ENCODE measurements around the gene TTYH2.
A peak's percentile ranks its signal among the peaks of the same experiment; 100 is the strongest.

The TTYH2 gene

DNA sequence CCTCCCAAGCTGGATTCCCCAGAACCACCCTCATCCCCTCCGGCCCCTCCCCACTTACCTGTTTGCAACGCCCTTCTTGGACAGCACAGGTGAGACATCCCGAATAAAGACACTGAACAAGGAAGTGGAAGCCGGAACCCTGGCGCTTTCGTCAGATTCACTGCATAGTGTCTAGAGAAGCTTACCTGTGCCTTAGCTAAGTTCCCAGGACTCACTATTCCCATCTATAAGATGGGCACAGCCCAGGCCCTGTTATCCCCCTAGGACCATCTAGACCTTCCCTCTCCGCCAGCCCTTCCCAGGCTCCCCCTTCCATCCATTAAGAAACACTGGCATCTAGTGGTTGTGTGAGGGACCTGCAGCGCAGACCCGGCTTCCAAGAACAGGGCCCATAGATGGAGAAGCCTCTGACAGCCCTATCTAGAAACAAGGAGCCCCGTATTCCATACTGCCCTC, 36.8 kb upstream of the TTYH2 start:
- TF ChIP-seq, protein P1, sequence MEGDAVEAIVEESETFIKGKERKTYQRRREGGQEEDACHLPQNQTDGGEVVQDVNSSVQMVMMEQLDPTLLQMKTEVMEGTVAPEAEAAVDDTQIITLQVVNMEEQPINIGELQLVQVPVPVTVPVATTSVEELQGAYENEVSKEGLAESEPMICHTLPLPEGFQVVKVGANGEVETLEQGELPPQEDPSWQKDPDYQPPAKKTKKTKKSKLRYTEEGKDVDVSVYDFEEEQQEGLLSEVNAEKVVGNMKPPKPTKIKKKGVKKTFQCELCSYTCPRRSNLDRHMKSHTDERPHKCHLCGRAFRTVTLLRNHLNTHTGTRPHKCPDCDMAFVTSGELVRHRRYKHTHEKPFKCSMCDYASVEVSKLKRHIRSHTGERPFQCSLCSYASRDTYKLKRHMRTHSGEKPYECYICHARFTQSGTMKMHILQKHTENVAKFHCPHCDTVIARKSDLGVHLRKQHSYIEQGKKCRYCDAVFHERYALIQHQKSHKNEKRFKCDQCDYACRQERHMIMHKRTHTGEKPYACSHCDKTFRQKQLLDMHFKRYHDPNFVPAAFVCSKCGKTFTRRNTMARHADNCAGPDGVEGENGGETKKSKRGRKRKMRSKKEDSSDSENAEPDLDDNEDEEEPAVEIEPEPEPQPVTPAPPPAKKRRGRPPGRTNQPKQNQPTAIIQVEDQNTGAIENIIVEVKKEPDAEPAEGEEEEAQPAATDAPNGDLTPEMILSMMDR (IDR thresholded peaks at IDR 0.05; ENCODE audit: low read depth, low read length, missing control alignments), result peak; percentile 93
- no peak overlapping the region for H3K4me3 ChIP-seq (ENCODE audit: low read depth, low read length)
- in situ Hi-C loops (cut with HindIII; ENCODE audit: low sequenced_read_pairs), result loop anchor here (25.0 kb wide), 1 partner anchor 764 kb away; no protein-coding TSS in a partner anchor
- peak; percentile 34 for DNase-seq (ENCODE audit: low read depth)

DNA sequence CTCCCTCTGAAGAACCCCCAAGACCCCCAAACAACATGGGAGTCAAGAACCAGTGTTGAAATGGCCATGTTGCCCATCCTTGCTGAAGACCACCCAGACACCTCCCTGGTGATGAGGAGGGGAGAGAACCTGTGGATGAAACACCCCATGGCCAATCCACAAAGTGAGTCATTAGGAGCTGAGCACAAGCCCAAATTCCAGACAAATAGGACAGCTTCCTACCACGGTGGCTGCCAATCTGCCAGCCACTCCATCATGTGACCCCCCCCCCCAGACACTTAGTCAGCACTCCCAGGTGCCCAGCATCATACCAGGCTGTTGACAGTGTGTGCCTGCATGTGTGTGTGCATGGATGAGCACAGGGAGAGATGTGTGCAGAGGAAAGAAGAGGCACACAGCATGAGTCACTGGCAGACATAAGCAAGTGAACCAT, 36.3 kb upstream of the TTYH2 start:
- DNase-seq (ENCODE audit: low read depth), result no peak
- in situ Hi-C loops (cut with HindIII; ENCODE audit: low sequenced_read_pairs), result loop anchor here (25.0 kb wide), 1 partner anchor 765 kb away; no protein-coding TSS in a partner anchor
- TF ChIP-seq, protein P1 (IDR thresholded peaks at IDR 0.05; ENCODE audit: low read depth, low read length, missing control alignments), result no peak
- H3K4me3 ChIP-seq (ENCODE audit: low read depth, low read length), result no peak overlapping the region

DNA sequence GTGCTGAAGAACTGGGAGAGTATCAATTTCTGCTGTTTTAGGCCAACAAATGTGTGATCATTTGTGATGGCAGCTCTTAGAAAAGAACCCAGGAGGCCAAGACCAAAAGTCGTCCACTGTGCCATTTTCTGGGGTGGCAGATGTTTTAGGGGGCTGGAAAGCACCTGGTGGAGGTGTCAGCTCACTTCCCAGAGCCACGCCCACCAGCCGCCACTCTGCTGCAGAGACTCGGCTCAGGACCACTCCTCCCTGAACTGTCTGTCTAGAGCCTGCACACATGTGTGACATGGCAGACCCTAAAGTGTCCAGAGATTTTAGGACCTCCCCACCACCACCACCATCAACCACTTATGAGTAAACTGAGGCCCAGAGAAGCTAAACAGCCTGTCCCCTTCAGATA, 33.8 kb upstream of the TTYH2 start:
- in situ Hi-C loops (cut with HindIII; ENCODE audit: low sequenced_read_pairs), result loop anchor here (25.0 kb wide), 1 partner anchor 767 kb away; no protein-coding TSS in a partner anchor
- DNase-seq (ENCODE audit: low read depth), result no peak
- TF ChIP-seq, protein P1 (IDR thresholded peaks at IDR 0.05; ENCODE audit: low read depth, low read length, missing control alignments), result no peak
- H3K4me3 ChIP-seq (ENCODE audit: low read depth, low read length), result no peak overlapping the region

DNA sequence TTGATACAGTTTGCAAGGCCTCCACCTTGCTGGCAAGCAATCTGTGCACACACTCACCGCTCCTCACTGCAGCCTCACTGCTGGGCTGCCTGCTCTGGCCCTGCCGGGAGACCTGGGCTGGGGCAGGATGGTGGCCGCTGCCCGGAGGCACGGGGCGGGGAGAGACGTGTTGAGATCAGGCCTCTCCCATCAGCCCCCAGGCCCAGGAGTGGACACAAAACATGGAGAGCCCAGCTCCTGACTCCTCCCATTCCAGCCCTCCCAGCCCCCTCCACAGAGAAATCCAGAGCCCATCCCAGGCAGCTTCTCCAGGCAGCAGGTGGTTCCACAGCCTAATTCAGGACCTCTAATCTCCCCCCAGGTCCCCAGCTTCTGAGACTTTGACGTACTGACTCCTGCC, 33.0 kb upstream of the TTYH2 start:
- no peak overlapping the region for H3K4me3 ChIP-seq (ENCODE audit: low read depth, low read length)
- no peak for DNase-seq (ENCODE audit: low read depth)
- in situ Hi-C loops (cut with HindIII; ENCODE audit: low sequenced_read_pairs), result loop anchor here (25.0 kb wide), 1 partner anchor 768 kb away; no protein-coding TSS in a partner anchor
- TF ChIP-seq, protein P1 (IDR thresholded peaks at IDR 0.05; ENCODE audit: low read depth, low read length, missing control alignments), result no peak

DNA sequence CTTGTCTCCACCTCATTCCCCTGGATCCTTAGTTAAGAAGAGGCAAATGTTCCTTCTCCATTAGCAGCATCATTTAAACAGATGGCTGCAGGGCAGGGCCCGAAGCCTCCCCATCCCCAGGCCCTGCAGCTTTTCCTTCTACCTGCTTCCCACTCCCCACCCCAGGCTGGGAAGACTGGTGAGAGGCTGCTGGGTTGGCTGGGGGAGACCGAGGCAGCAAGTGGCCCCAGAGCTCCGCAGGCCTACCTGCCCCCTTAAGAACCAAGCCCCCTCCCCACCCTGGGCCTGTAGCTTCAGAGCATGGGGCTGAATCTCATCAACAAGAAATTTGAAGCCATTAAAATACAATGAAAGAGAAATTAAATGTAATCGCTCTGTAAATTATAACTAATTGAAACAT, 32.0 kb upstream of the TTYH2 start:
- no peak for DNase-seq (ENCODE audit: low read depth)
- TF ChIP-seq, protein P1 (IDR thresholded peaks at IDR 0.05; ENCODE audit: low read depth, low read length, missing control alignments), result no peak
- in situ Hi-C loops (cut with HindIII; ENCODE audit: low sequenced_read_pairs), result loop anchor here (25.0 kb wide), 1 partner anchor 769 kb away; no protein-coding TSS in a partner anchor
- H3K4me3 ChIP-seq (ENCODE audit: low read depth, low read length), result no peak overlapping the region

DNA sequence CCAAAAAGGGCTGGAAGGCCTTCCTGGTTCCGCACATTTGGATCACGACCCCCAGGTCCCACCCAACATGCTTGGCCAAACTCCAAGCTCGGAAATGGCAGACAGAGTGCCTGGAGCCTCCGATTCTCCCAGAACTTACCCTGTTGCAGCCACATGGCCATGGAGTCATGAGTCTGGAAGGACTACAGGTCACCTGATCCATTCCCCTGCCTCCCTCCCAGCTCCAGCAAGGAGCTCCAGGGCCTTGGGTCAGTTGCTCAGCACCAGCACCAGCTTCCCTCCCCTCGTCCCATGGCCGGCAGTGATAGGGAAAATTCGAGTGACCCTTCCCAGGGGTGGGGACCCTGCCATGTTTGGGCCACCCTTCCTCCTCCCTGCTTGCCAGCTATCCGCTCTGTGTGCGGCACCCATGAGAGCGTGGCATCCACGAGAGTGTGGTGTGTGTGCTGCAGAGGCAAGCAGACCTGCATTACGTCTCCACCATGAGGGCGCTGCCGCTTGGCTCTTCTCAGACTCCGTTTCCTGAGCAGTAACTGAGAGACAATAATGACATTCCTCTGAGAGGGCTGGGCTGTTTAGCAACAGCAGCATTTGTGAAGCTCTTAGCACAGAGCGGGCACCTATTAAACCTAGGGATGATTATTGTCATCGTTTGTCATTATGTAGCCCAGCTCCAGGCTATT, 31.2 kb upstream of the TTYH2 start:
- DNase-seq (ENCODE audit: low read depth), result no peak
- in situ Hi-C loops (cut with HindIII; ENCODE audit: low sequenced_read_pairs), result loop anchor here (25.0 kb wide), 1 partner anchor 770 kb away; no protein-coding TSS in a partner anchor
- TF ChIP-seq, protein P1 (IDR thresholded peaks at IDR 0.05; ENCODE audit: low read depth, low read length, missing control alignments), result no peak
- H3K4me3 ChIP-seq (ENCODE audit: low read depth, low read length), result no peak overlapping the region
